GM12878 (cell line): ENCODE measurements around the gene GRK1. TPM values are rescaled to one million over a fixed set of nuclear protein-coding genes. Genes with fewer than 3 reads are reported as not detected.

ENCODE experiments used
- ATAC-seq: fragments of 200-7000 bp; cut with Tn5 transposase; 3 replicates; pipeline ENCODE4 v1.9.1; 2020; ENCODE audit warnings: mild to moderate bottlenecking, moderate library complexity
- BruUV-seq: library from RNA; stranded (reverse); fragments of 400-500 nt; replicated peaks from 2 replicates; lab custom pipeline; 2021; lab: Mats Ljungman, UMichigan
- CTCF ChIA-PET: fragments of 300-600 bp; sonication (Branson Sonifier 250); formaldehyde crosslinking; extraction: SDS; loops from one replicate; lab custom pipeline; 2021; ENCODE audit warnings: inconsistent platforms; lab: Yijun Ruan, JAX
- POLR2A ChIA-PET: fragments of 350-600 bp; formaldehyde crosslinking; extraction: SDS; loops from one replicate; lab custom pipeline; 2021; ENCODE audit warnings: inconsistent platforms; lab: Charles Lee
- RAD21 ChIA-PET: fragments of 300-600 bp; sonication (Branson Sonifier 250); formaldehyde crosslinking; loops from one replicate; lab custom pipeline; 2023; ENCODE audit warnings: antibody characterized with exemption; ENCODE audit not compliant: unreplicated experiment; lab: Charles Lee
- SMC1A ChIA-PET: fragments of 300-600 bp; sonication (Branson Sonifier 250); formaldehyde crosslinking; loops from one replicate; lab custom pipeline; 2023; ENCODE audit not compliant: unreplicated experiment, uncharacterized antibody; lab: Charles Lee
- DNase-seq: peaks from one replicate; pipeline ENCODE4 v3.0.0-alpha.2; 2011; ENCODE audit warnings: low read depth, low spot score
- FAIRE-seq: peaks from 3 replicates; lab custom pipeline; 2011; peaks lifted over from hg19 to GRCh38; lab: Jason Lieb, UNC
- H2AFZ ChIP-seq: 2 replicates; pipeline ENCODE4 v1.6.0; 2011; ENCODE audit warnings: low read depth, low read length, control low read depth; ENCODE audit not compliant: control insufficient read depth
- H3K27ac ChIP-seq: 2 replicates; pipeline ENCODE4 v1.5.1; 2011; ENCODE audit warnings: control low read depth; ENCODE audit not compliant: control insufficient read depth, insufficient read depth
- H3K27me3 ChIP-seq, 2 experiments: replicated peaks in 1 of 2; 2 replicates each; pipeline versions ENCODE4 v1.6.0 to v1.6.1; 2011; ENCODE audit warnings: low read length in 1 of 2; ENCODE audit not compliant: control insufficient read depth in 2 of 2, insufficient read depth in 2 of 2
- H3K36me3 ChIP-seq, 2 experiments: 2 replicates each; pipeline ENCODE4 v1.5.1; 2011; ENCODE audit warnings: low read length in 1 of 2; ENCODE audit not compliant: control insufficient read depth in 2 of 2, insufficient read depth in 2 of 2
- H3K4me1 ChIP-seq: 2 replicates; pipeline ENCODE4 v1.6.1; 2011; ENCODE audit warnings: mild to moderate bottlenecking, low read length, moderate library complexity, mixed read lengths; ENCODE audit not compliant: control insufficient read depth, insufficient read depth
- H3K4me2 ChIP-seq: 2 replicates; pipeline ENCODE4 v1.6.0; 2011; ENCODE audit warnings: control low read depth; ENCODE audit not compliant: control insufficient read depth, insufficient read depth
- H3K4me3 ChIP-seq: fragments of 200-600 bp; sonication (generic); 2 replicates; pipeline ENCODE4 v1.5.1; 2016
- H3K79me2 ChIP-seq: 2 replicates; pipeline ENCODE4 v1.6.0; 2011; ENCODE audit warnings: low read length; ENCODE audit not compliant: control insufficient read depth, insufficient read depth
- H3K9ac ChIP-seq: 2 replicates; pipeline ENCODE4 v1.8.0; 2011; ENCODE audit warnings: low read length, control low read depth, mixed read lengths; ENCODE audit not compliant: control insufficient read depth, insufficient read depth
- H3K9me3 ChIP-seq: replicated peaks from 3 replicates; pipeline ENCODE4 v1.5.1; 2011; ENCODE audit warnings: mild to moderate bottlenecking, low read length; ENCODE audit not compliant: control insufficient read depth, insufficient read depth
- H4K20me1 ChIP-seq: 2 replicates; pipeline ENCODE4 v1.6.0; 2011; ENCODE audit not compliant: control insufficient read depth, insufficient read depth
- MEF2A ChIP-seq: IDR thresholded peaks from 2 replicates; pipeline ENCODE4 v1.6.1; 2011; ENCODE audit warnings: low read depth, mild to moderate bottlenecking, low read length, moderate library complexity; ENCODE audit not compliant: insufficient read depth
- ZZZ3 ChIP-seq: IDR thresholded peaks from 2 replicates; pipeline ENCODE4 v1.6.1; 2011; ENCODE audit warnings: low read depth; ENCODE audit not compliant: control insufficient read depth, insufficient read length
- WGBS: methylation state at CpG from one replicate; pipeline ENCODE4 v1.1.6; 2016; ENCODE audit warnings: low lambda C conversion rate; ENCODE audit not compliant: insufficient replicate concordance, insufficient coverage; ENCODE audit errors: missing lambda C conversion rate; 5-methylcytosine and 5-hydroxymethylcytosine counted together
- in situ Hi-C: fragments of 300-500 bp; cut with MboI; formaldehyde crosslinking; loops from 9 replicates; pipeline ENCODE4 v1.14.3; 2018; ENCODE audit warnings: mixed read lengths
- intact Hi-C: fragments of 100-400 bp; cut with micrococcal nuclease; formaldehyde crosslinking; loops from one replicate; pipeline ENCODE4 v1.14.2; 2022; ENCODE audit not compliant: unreplicated experiment
- polyA plus RNA-seq, 11 experiments: library from polyadenylated mRNA; depleted of rRNA in 4 of 11; unstranded in 6 of 11; stranded (reverse) in 5 of 11; fragments of >200 nt; fragmentation: Nextera tagmentation in 4 of 11; fragmentation: Illumina TruSeq in 1 of 11; extraction: Ambion mirVana in 4 of 11; extraction: Trizol in 1 of 11; gene quantifications; 1 replicate in 1 of 11; 2 replicates in 10 of 11; pipeline versions ENCODE4 v1.2.1 to v1.2.3, GENCODE V29; 2011 to 2016; ENCODE audit warnings: inconsistent platforms in 2 of 11, missing spikeins in 2 of 11, low read depth in 1 of 11
- total RNA-seq, 4 experiments: library from RNA; depleted of rRNA in 3 of 4; stranded (reverse); fragments of >200 nt in 3 of 4; fragmentation: Illumina TruSeq in 1 of 4; extraction: Trizol in 1 of 4; gene quantifications; 2 replicates each; pipeline versions ENCODE4 v1.2.1 to v1.2.3, GENCODE V29; 2013 to 2021
- TF ChIP-seq, protein P1 (sequence below): fragments of 450-650 bp; IDR thresholded peaks from 2 replicates; pipeline ENCODE4 v1.6.1; 2017; ENCODE audit warnings: mild to moderate bottlenecking
- TF ChIP-seq, protein P2 (sequence below): IDR thresholded peaks from 2 replicates; pipeline ENCODE4 v1.6.1; 2012; ENCODE audit warnings: low read length, inconsistent platforms
- TF ChIP-seq, protein P3 (sequence below): fragments of 450-650 bp; IDR thresholded peaks from 2 replicates; pipeline ENCODE4 v1.6.1; 2017; ENCODE audit warnings: mild to moderate bottlenecking, moderate library complexity
- TF ChIP-seq, protein P4 (sequence below): fragments of 450-650 bp; formaldehyde crosslinking; IDR thresholded peaks from 2 replicates; pipeline ENCODE4 v1.5.0; 2022; ENCODE audit warnings: mild to moderate bottlenecking, missing genetic modification characterization
- TF ChIP-seq, protein P5 (sequence below): fragments of 450-650 bp; IDR thresholded peaks from 2 replicates; pipeline ENCODE4 v1.6.1; 2017; ENCODE audit warnings: mild to moderate bottlenecking, low read depth, inconsistent platforms; ENCODE audit not compliant: poor library complexity, severe bottlenecking
- TF ChIP-seq, protein P6 (sequence below): fragments of 150-350 bp; IDR thresholded peaks from 2 replicates; pipeline ENCODE4 v1.6.1; 2014; ENCODE audit warnings: mild to moderate bottlenecking, low read depth, low read length

The GRK1 gene
- total and polyA plus RNA-seq, 10 of the 15 experiments (the other 5 are each of a cell fraction or from before 2014, with no cell fraction given), result under 0.01 to 0.04 TPM; not detected in 8

DNA sequence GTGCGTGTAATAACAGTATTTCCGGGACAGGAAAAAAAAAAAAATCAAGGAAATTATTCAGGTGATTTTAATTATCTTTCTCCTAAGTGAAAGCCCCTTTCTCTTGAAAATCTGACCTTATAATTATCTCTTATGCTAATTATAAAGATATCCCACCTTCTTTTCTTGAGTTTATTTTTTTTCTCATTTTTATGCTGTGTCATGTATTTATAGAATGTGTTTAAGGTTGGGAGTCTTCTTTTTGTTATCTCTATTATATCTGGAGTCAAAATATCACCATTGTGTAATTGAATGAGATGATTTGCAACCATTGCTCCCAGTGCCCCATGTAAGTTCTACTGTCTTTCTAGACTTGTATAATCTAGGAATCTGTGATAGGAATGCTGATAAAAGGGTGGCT lies 95.1 kb downstream of the GRK1 start:
- Histone ChIP-seq H3K4me2 (no peak overlapping the region), H3K36me3 (no peaks in the 10 kb centered on the region), H3K9ac (no peak overlapping the region), H2AFZ (no peak overlapping the region), H4K20me1 (no peaks in the 10 kb centered on the region), H3K4me1 (peaks cover 4% of the 10 kb centered on the region), H3K27ac (no peak overlapping the region), H3K4me3 (no peak overlapping the region), H3K79me2 (no peaks in the 10 kb centered on the region), H3K9me3 (no peaks in the 10 kb centered on the region), H3K27me3 (peaks cover 6 to 18% of the 10 kb centered on the region in 2 experiments)
- no peak for DNase-seq
- POLR2A ChIA-PET, result no interaction called here
- ATAC-seq, result no peak
- RAD21 ChIA-PET, result no interaction called here
- 17% methylated on average over 1 of the region's 2 CpGs for WGBS
- CTCF ChIA-PET, result no interaction called here
- SMC1A ChIA-PET, result no interaction called here
- intact Hi-C loops (no loop called here), in situ Hi-C loops (no loop called here)
- no TSS peak for BruUV-seq
- no peak for FAIRE-seq
- TF ChIP-seq, protein P1, sequence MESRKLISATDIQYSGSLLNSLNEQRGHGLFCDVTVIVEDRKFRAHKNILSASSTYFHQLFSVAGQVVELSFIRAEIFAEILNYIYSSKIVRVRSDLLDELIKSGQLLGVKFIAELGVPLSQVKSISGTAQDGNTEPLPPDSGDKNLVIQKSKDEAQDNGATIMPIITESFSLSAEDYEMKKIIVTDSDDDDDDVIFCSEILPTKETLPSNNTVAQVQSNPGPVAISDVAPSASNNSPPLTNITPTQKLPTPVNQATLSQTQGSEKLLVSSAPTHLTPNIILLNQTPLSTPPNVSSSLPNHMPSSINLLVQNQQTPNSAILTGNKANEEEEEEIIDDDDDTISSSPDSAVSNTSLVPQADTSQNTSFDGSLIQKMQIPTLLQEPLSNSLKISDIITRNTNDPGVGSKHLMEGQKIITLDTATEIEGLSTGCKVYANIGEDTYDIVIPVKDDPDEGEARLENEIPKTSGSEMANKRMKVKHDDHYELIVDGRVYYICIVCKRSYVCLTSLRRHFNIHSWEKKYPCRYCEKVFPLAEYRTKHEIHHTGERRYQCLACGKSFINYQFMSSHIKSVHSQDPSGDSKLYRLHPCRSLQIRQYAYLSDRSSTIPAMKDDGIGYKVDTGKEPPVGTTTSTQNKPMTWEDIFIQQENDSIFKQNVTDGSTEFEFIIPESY, result no peak
- TF ChIP-seq MEF2A, result no peak
- TF ChIP-seq, protein P2, sequence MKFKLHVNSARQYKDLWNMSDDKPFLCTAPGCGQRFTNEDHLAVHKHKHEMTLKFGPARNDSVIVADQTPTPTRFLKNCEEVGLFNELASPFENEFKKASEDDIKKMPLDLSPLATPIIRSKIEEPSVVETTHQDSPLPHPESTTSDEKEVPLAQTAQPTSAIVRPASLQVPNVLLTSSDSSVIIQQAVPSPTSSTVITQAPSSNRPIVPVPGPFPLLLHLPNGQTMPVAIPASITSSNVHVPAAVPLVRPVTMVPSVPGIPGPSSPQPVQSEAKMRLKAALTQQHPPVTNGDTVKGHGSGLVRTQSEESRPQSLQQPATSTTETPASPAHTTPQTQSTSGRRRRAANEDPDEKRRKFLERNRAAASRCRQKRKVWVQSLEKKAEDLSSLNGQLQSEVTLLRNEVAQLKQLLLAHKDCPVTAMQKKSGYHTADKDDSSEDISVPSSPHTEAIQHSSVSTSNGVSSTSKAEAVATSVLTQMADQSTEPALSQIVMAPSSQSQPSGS, result no peak
- no peak for TF ChIP-seq ZZZ3
- TF ChIP-seq, protein P3, sequence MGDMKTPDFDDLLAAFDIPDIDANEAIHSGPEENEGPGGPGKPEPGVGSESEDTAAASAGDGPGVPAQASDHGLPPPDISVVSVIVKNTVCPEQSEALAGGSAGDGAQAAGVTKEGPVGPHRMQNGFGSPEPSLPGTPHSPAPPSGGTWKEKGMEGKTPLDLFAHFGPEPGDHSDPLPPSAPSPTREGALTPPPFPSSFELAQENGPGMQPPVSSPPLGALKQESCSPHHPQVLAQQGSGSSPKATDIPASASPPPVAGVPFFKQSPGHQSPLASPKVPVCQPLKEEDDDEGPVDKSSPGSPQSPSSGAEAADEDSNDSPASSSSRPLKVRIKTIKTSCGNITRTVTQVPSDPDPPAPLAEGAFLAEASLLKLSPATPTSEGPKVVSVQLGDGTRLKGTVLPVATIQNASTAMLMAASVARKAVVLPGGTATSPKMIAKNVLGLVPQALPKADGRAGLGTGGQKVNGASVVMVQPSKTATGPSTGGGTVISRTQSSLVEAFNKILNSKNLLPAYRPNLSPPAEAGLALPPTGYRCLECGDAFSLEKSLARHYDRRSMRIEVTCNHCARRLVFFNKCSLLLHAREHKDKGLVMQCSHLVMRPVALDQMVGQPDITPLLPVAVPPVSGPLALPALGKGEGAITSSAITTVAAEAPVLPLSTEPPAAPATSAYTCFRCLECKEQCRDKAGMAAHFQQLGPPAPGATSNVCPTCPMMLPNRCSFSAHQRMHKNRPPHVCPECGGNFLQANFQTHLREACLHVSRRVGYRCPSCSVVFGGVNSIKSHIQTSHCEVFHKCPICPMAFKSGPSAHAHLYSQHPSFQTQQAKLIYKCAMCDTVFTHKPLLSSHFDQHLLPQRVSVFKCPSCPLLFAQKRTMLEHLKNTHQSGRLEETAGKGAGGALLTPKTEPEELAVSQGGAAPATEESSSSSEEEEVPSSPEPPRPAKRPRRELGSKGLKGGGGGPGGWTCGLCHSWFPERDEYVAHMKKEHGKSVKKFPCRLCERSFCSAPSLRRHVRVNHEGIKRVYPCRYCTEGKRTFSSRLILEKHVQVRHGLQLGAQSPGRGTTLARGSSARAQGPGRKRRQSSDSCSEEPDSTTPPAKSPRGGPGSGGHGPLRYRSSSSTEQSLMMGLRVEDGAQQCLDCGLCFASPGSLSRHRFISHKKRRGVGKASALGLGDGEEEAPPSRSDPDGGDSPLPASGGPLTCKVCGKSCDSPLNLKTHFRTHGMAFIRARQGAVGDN, result no peak
- TF ChIP-seq, protein P4, sequence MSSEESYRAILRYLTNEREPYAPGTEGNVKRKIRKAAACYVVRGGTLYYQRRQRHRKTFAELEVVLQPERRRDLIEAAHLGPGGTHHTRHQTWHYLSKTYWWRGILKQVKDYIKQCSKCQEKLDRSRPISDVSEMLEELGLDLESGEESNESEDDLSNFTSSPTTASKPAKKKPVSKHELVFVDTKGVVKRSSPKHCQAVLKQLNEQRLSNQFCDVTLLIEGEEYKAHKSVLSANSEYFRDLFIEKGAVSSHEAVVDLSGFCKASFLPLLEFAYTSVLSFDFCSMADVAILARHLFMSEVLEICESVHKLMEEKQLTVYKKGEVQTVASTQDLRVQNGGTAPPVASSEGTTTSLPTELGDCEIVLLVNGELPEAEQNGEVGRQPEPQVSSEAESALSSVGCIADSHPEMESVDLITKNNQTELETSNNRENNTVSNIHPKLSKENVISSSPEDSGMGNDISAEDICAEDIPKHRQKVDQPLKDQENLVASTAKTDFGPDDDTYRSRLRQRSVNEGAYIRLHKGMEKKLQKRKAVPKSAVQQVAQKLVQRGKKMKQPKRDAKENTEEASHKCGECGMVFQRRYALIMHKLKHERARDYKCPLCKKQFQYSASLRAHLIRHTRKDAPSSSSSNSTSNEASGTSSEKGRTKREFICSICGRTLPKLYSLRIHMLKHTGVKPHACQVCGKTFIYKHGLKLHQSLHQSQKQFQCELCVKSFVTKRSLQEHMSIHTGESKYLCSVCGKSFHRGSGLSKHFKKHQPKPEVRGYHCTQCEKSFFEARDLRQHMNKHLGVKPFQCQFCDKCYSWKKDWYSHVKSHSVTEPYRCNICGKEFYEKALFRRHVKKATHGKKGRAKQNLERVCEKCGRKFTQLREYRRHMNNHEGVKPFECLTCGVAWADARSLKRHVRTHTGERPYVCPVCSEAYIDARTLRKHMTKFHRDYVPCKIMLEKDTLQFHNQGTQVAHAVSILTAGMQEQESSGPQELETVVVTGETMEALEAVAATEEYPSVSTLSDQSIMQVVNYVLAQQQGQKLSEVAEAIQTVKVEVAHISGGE, result no peak
- TF ChIP-seq, protein P5, sequence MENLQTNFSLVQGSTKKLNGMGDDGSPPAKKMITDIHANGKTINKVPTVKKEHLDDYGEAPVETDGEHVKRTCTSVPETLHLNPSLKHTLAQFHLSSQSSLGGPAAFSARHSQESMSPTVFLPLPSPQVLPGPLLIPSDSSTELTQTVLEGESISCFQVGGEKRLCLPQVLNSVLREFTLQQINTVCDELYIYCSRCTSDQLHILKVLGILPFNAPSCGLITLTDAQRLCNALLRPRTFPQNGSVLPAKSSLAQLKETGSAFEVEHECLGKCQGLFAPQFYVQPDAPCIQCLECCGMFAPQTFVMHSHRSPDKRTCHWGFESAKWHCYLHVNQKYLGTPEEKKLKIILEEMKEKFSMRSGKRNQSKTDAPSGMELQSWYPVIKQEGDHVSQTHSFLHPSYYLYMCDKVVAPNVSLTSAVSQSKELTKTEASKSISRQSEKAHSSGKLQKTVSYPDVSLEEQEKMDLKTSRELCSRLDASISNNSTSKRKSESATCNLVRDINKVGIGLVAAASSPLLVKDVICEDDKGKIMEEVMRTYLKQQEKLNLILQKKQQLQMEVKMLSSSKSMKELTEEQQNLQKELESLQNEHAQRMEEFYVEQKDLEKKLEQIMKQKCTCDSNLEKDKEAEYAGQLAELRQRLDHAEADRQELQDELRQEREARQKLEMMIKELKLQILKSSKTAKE, result no peak
- TF ChIP-seq, protein P6, sequence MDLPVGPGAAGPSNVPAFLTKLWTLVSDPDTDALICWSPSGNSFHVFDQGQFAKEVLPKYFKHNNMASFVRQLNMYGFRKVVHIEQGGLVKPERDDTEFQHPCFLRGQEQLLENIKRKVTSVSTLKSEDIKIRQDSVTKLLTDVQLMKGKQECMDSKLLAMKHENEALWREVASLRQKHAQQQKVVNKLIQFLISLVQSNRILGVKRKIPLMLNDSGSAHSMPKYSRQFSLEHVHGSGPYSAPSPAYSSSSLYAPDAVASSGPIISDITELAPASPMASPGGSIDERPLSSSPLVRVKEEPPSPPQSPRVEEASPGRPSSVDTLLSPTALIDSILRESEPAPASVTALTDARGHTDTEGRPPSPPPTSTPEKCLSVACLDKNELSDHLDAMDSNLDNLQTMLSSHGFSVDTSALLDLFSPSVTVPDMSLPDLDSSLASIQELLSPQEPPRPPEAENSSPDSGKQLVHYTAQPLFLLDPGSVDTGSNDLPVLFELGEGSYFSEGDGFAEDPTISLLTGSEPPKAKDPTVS, result no peak
